ENCODE data around the gene SEC14L3. TPM values are rescaled to one million over a fixed set of nuclear protein-coding genes. Genes with fewer than 3 reads are reported as not detected.
A peak's percentile ranks its signal among the peaks of the same experiment; 100 is the strongest.

SEC14L3 gene
- total and polyA plus RNA-seq, 2 of the 13 experiments (the other 11 are each of a cell fraction or from before 2014, with no cell fraction given), result not detected

GRCh38 chr22:30425616-30426387 is 46.0 kb downstream of the SEC14L3 start, which contains the start of gene MTFP1 (continued):
- TF ChIP-seq, protein P1, sequence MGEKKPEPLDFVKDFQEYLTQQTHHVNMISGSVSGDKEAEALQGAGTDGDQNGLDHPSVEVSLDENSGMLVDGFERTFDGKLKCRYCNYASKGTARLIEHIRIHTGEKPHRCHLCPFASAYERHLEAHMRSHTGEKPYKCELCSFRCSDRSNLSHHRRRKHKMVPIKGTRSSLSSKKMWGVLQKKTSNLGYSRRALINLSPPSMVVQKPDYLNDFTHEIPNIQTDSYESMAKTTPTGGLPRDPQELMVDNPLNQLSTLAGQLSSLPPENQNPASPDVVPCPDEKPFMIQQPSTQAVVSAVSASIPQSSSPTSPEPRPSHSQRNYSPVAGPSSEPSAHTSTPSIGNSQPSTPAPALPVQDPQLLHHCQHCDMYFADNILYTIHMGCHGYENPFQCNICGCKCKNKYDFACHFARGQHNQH (CRISPR knock-in tag; IDR thresholded peaks at IDR 0.05), result no peak
- TF ChIP-seq TEAD3 (CRISPR knock-in tag; optimal IDR thresholded peaks at IDR 0.05; ENCODE audit: borderline replicate concordance), result peak; percentile 34
- peak; percentile 78; the same call in 1 of the 2 replicates for TF ChIP-seq ZNF280B (CRISPR knock-in tag; IDR thresholded peaks at IDR 0.05; ENCODE audit: borderline replicate concordance)
- no peak for TF ChIP-seq RARA (CRISPR knock-in tag; IDR thresholded peaks at IDR 0.05)
- no peak for TF ChIP-seq SP2 (CRISPR knock-in tag; IDR thresholded peaks at IDR 0.05)
- no peak for TF ChIP-seq RARG (CRISPR knock-in tag; IDR thresholded peaks at IDR 0.05; ENCODE audit: low read depth)
- no peak for TF ChIP-seq CREM (IDR thresholded peaks at IDR 0.05)
- no peak for TF ChIP-seq CREM (CRISPR knock-in tag; IDR thresholded peaks at IDR 0.05)
- TF ChIP-seq ZNF414 (CRISPR knock-in tag; IDR thresholded peaks at IDR 0.05), result peak; percentile 36; the same call in 1 of the 2 replicates
- TF ChIP-seq ZNF205 (CRISPR knock-in tag; IDR thresholded peaks at IDR 0.05), result peak; percentile 59; the same call in 1 of the 2 replicates
- no peak for TF ChIP-seq NFIC (IDR thresholded peaks at IDR 0.05; ENCODE audit: low read length)
- TF ChIP-seq ZNF512B (CRISPR knock-in tag; IDR thresholded peaks at IDR 0.05; ENCODE audit: borderline replicate concordance), result no peak
- TF ChIP-seq ZNF652 (CRISPR knock-in tag; IDR thresholded peaks at IDR 0.05; ENCODE audit: borderline replicate concordance, low read depth), result no peak
- no peak for TF ChIP-seq KLF13 (CRISPR knock-in tag; IDR thresholded peaks at IDR 0.05)
- no peak for TF ChIP-seq FOXK2 (IDR thresholded peaks at IDR 0.05)
- TF ChIP-seq, protein P2, sequence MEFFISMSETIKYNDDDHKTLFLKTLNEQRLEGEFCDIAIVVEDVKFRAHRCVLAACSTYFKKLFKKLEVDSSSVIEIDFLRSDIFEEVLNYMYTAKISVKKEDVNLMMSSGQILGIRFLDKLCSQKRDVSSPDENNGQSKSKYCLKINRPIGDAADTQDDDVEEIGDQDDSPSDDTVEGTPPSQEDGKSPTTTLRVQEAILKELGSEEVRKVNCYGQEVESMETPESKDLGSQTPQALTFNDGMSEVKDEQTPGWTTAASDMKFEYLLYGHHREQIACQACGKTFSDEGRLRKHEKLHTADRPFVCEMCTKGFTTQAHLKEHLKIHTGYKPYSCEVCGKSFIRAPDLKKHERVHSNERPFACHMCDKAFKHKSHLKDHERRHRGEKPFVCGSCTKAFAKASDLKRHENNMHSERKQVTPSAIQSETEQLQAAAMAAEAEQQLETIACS (CRISPR knock-in tag; IDR thresholded peaks at IDR 0.05), result no peak
- 0 out of 2 replicates have a peak, but pooled peaks have one; percentile 26 for TF ChIP-seq GATAD2A (CRISPR knock-in tag; IDR thresholded peaks at IDR 0.05)
- no peak for TF ChIP-seq ZNF326 (CRISPR knock-in tag; IDR thresholded peaks at IDR 0.05; ENCODE audit: borderline replicate concordance)
- TF ChIP-seq, protein P3, sequence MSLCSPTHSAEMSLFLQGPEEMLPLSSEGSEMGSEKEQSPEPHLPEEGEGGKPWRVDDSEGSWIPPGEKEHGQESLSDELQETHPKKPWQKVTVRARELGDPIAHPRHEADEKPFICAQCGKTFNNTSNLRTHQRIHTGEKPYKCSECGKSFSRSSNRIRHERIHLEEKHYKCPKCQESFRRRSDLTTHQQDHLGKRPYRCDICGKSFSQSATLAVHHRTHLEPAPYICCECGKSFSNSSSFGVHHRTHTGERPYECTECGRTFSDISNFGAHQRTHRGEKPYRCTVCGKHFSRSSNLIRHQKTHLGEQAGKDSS (CRISPR knock-in tag; IDR thresholded peaks at IDR 0.05; ENCODE audit: borderline replicate concordance, low read depth), result no peak
- TF ChIP-seq BRD4 (CRISPR knock-in tag; IDR thresholded peaks at IDR 0.05), result no peak

Measured in HepG2 (cell line).